Measurements from ENCODE around the gene NOL8. TPM values are rescaled to one million over a fixed set of nuclear protein-coding genes. Genes with fewer than 3 reads are reported as not detected.

NOL8 gene
- total and polyA plus RNA-seq, 4 donors = 5.3 to 21.2 (median 12.8) TPM

Small RNAs within 50 kb of the gene (small RNA-seq; reads per million reads assigned to genes)
- gene MIR3651 (not detected), gene SNORA84 (0.55 reads per million, percentile 60 among the genes with 10 or more reads in this experiment)

Other genes with a start within 250 kb of the NOL8 start
- 10 to 100 TPM; 29.0 to 38.0 TPM for gene SPTLC1, start 209.9 kb downstream of the NOL8 start, total RNA-seq
- 10 to 100 TPM in 1 of 2 donors, 1 to 10 TPM in 1; 9.9 to 10.5 TPM for gene SPTLC1, start 209.9 kb downstream of the NOL8 start, polyA plus RNA-seq
- 10 to 100 TPM; 67.9 to 81.7 TPM for gene IARS1, start 31.7 kb downstream of the NOL8 start, total RNA-seq
- gene IARS1, start 31.7 kb downstream of the NOL8 start, polyA plus RNA-seq = 10 to 100 TPM; 24.8 to 31.4 TPM
- gene CENPP, start 603 bp upstream of the NOL8 start, total RNA-seq = 1 to 10 TPM; 1.7 to 8.7 TPM
- under 1 TPM; 0.62 to 0.89 TPM for gene CENPP, start 603 bp upstream of the NOL8 start, polyA plus RNA-seq
- gene OGN, start 79.2 kb upstream of the NOL8 start, total RNA-seq = 1 to 10 TPM in 1 of 2 donors, under 1 TPM in 1; 0.92 to 4.0 TPM
- 1 to 10 TPM; 1.1 TPM for gene OGN, start 79.2 kb upstream of the NOL8 start, polyA plus RNA-seq
- under 1 TPM in 1 of 2 donors, not detected in 1; 0.75 TPM for gene OMD, start 99.1 kb upstream of the NOL8 start, total RNA-seq
- under 1 TPM; 0.28 to 0.52 TPM for gene OMD, start 99.1 kb upstream of the NOL8 start, polyA plus RNA-seq
- gene ASPN, start 157.2 kb upstream of the NOL8 start, total RNA-seq = 10 to 100 TPM in 1 of 2 donors, 1 to 10 TPM in 1; 6.4 to 11.4 TPM
- 1 to 10 TPM; 6.6 to 7.2 TPM for gene ASPN, start 157.2 kb upstream of the NOL8 start, polyA plus RNA-seq
- 10 to 100 TPM; 16.5 to 42.0 TPM for gene ECM2, start 210.6 kb upstream of the NOL8 start, total RNA-seq
- 10 to 100 TPM; 11.6 to 14.1 TPM for gene ECM2, start 210.6 kb upstream of the NOL8 start, polyA plus RNA-seq

All from liver (tissue), 5 donors.